Fibroblast of pulmonary artery (primary cell): ENCODE measurements around the gene EPS8L2.

Experiments
- DNase-seq: peaks from one replicate; pipeline ENCODE4 v3.0.0-alpha.2; 2010; ENCODE audit warnings: low read depth
- H3K4me3 ChIP-seq: replicated peaks from 2 replicates; pipeline ENCODE4 v1.5.1; 2011; ENCODE audit warnings: low read depth, mild to moderate bottlenecking, control low read depth, low read length, moderate library complexity
- CTCF ChIP-seq: IDR thresholded peaks from 2 replicates; pipeline ENCODE4 v1.5.1; 2011; ENCODE audit warnings: mild to moderate bottlenecking, control low read depth, low read length, inconsistent platforms; ENCODE audit errors: missing control alignments

EPS8L2 gene

GRCh38 chr11:705646-706438 lies at the start of gene EPS8L2:
EPS8L2 (plus strand) TSS chr11:706231; CDS start chr11:709408, 3,177 bp downstream.
- peak within 1 kb of the TSS; percentile 55 for H3K4me3 ChIP-seq
- DNase-seq = no peak

GRCh38 chr11:656426-656825 lies 49.6 kb upstream of the EPS8L2 start:
- TF ChIP-seq CTCF = no peak
- no peak for DNase-seq

More at GRCh38 chr11:705646-706438, at the start of gene EPS8L2:
- TF ChIP-seq CTCF = no peak

GRCh38 chr11:656866-657265 lies 49.2 kb upstream of the EPS8L2 start:
- H3K4me3 ChIP-seq = no peak overlapping the region
- no peak for TF ChIP-seq CTCF
- no peak for DNase-seq

More at GRCh38 chr11:656426-656825, 49.6 kb upstream of the EPS8L2 start:
- no peak overlapping the region for H3K4me3 ChIP-seq

- no peak overlapping the region for H3K4me3 ChIP-seq
- TF ChIP-seq CTCF = no peak
- DNase-seq = no peak
Measured at GRCh38 chr11:657691-658126, 48.3 kb upstream of the EPS8L2 start.

- no peak for DNase-seq
- H3K4me3 ChIP-seq = no peak overlapping the region
- TF ChIP-seq CTCF = no peak
Measured at GRCh38 chr11:659532-660085, 46.4 kb upstream of the EPS8L2 start.

GRCh38 chr11:660281-660680 lies 45.8 kb upstream of the EPS8L2 start:
- H3K4me3 ChIP-seq = no peak overlapping the region
- no peak for DNase-seq
- no peak for TF ChIP-seq CTCF
